ENCODE results near the gene DNAJB1.

DNAJB1 gene

DNA sequence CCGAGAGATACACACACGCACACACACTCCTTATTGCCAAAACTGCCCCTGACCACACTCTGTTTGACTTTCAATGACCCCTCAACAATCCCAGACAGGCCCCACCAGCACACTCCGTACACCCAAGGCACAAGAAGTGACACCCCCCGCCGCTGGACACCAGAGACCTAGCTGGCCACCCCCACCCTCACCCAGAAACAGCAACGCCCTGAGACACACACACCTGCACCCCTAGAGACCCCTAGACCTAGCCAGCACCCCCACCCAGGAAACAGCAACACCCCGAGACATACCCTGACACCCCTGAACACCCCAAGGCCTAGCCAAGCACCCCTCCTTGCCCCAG, 41.9 kb downstream of the DNAJB1 start:
- H3K9me3 ChIP-seq (ENCODE audit: control insufficient read depth, insufficient read depth, low read length) = no peaks in the 10 kb centered on the region
- H3F3A ChIP-seq (ENCODE audit: control insufficient read depth, insufficient read depth) = no peaks in the 10 kb centered on the region
- H3K27ac ChIP-seq (ENCODE audit: low read depth, low read length) = no peak overlapping the region
- no peak for TF ChIP-seq EZH2phosphoT487 (IDR thresholded peaks at IDR 0.05; ENCODE audit: borderline replicate concordance, low read length)
- TF ChIP-seq, protein P1, sequence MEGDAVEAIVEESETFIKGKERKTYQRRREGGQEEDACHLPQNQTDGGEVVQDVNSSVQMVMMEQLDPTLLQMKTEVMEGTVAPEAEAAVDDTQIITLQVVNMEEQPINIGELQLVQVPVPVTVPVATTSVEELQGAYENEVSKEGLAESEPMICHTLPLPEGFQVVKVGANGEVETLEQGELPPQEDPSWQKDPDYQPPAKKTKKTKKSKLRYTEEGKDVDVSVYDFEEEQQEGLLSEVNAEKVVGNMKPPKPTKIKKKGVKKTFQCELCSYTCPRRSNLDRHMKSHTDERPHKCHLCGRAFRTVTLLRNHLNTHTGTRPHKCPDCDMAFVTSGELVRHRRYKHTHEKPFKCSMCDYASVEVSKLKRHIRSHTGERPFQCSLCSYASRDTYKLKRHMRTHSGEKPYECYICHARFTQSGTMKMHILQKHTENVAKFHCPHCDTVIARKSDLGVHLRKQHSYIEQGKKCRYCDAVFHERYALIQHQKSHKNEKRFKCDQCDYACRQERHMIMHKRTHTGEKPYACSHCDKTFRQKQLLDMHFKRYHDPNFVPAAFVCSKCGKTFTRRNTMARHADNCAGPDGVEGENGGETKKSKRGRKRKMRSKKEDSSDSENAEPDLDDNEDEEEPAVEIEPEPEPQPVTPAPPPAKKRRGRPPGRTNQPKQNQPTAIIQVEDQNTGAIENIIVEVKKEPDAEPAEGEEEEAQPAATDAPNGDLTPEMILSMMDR (IDR thresholded peaks at IDR 0.05; ENCODE audit: low read depth, low read length, poor library complexity, severe bottlenecking) = no peak
- H3K79me2 ChIP-seq (ENCODE audit: control insufficient read depth, low read length) = no peaks in the 10 kb centered on the region
- no peaks in the 10 kb centered on the region for H3K9me2 ChIP-seq (replicated peaks; ENCODE audit: control insufficient read depth, low read length)
- H3K4me2 ChIP-seq (ENCODE audit: low read length) = no peak overlapping the region
- no peak overlapping the region for H3K4me3 ChIP-seq (ENCODE audit: low read length)
- H3K36me3 ChIP-seq (ENCODE audit: control insufficient read depth, low read length) = peaks cover 5% of the 10 kb centered on the region
- peaks cover 29% of the 10 kb centered on the region for H3K4me1 ChIP-seq (ENCODE audit: control insufficient read depth, low read length)
- peaks cover 8% of the 10 kb centered on the region; the same call in 1 of the 2 replicates for H3K27me3 ChIP-seq (ENCODE audit: control insufficient read depth, low read length)
- no peaks in the 10 kb centered on the region; the same call in 1 of the 2 replicates for H4K20me1 ChIP-seq (ENCODE audit: control insufficient read depth, insufficient read depth, low read depth, low read length)

DNA sequence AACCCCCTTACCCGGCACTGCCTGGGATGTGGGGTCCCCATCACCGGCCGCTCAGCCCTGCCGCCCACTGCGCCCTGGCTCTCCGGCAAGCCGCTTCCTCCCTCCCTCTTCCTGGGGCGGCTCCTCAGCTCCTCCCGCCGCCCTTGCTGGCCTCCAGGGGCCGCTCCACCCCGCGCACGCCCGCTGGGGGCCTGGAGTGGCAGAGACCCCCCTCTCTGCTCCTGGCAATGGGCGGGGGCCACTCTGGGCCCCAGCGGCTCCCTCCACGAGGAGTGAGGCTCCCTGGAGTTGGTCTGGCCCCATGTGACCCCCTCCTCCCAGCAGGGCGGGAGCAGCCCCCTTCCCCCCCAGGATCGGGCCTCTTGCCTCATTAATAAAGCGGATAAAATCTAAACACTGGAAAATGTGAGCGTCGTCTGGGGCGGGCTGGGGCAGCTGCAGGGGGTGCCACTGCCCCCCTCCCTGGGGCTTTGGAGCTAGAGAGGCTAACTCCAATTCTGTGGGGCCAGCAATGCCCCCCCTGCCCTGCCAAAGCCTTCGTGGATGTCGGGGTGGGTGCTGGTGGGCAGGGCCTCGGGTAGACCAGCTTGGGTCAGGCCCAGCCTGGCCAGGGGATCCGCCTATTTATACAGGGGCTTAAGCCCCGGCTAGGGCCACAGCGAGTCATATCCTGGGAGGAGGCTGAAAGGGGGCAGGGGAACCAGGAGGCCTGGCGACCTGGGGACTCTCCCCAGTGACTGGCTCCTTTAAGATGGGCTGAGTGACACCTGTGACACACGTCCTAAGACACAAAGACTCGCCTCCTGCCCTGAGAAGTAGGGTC, 42.7 kb downstream of the DNAJB1 start, which contains the start of gene PTGER1:
Gene PTGER1 (minus strand): TSS at position 104 of the 823 bp plus-strand sequence. CDS start 1,034 bp downstream, outside the sequence.
- Histone ChIP-seq H4K20me1 (ENCODE audit: control insufficient read depth, insufficient read depth, low read depth, low read length) (no peaks in the 10 kb centered on the region; the same call in 1 of the 2 replicates), H3K4me2 (ENCODE audit: low read length) (peak within 1 kb of the TSS; percentile 42), H3K27me3 (ENCODE audit: control insufficient read depth, low read length) (peaks cover 8% of the 10 kb centered on the region; the same call in 1 of the 2 replicates), H3K9me2 (replicated peaks; ENCODE audit: control insufficient read depth, low read length) (no peaks in the 10 kb centered on the region), H3F3A (ENCODE audit: control insufficient read depth, insufficient read depth) (no peaks in the 10 kb centered on the region), H3K4me3 (ENCODE audit: low read length) (peak within 1 kb of the TSS; percentile 22; the same call in 1 of the 2 replicates), H3K79me2 (ENCODE audit: control insufficient read depth, low read length) (no peaks in the 10 kb centered on the region), H3K9me3 (ENCODE audit: control insufficient read depth, insufficient read depth, low read length) (no peaks in the 10 kb centered on the region), H3K27ac (ENCODE audit: low read depth, low read length) (no peak within 1 kb of the TSS), H3K36me3 (ENCODE audit: control insufficient read depth, low read length) (peaks cover 8% of the 10 kb centered on the region), H3K4me1 (ENCODE audit: control insufficient read depth, low read length) (peaks cover 26% of the 10 kb centered on the region)
- no peak for TF ChIP-seq EZH2phosphoT487 (IDR thresholded peaks at IDR 0.05; ENCODE audit: borderline replicate concordance, low read length)
- TF ChIP-seq, protein P1 (IDR thresholded peaks at IDR 0.05; ENCODE audit: low read depth, low read length, poor library complexity, severe bottlenecking) = peak; percentile 52

- H3K4me3 ChIP-seq (ENCODE audit: low read length) = peak overlapping the region; percentile 22; the same call in 1 of the 2 replicates
- H3K27ac ChIP-seq (ENCODE audit: low read depth, low read length) = no peak overlapping the region
- H3K4me2 ChIP-seq (ENCODE audit: low read length) = peak overlapping the region; percentile 42
- H4K20me1 ChIP-seq (ENCODE audit: control insufficient read depth, insufficient read depth, low read depth, low read length) = no peaks in the 10 kb centered on the region; the same call in 1 of the 2 replicates
- TF ChIP-seq, protein P1 (IDR thresholded peaks at IDR 0.05; ENCODE audit: low read depth, low read length, poor library complexity, severe bottlenecking) = no peak
- TF ChIP-seq EZH2phosphoT487 (IDR thresholded peaks at IDR 0.05; ENCODE audit: borderline replicate concordance, low read length) = no peak
- H3K4me1 ChIP-seq (ENCODE audit: control insufficient read depth, low read length) = peaks cover 20% of the 10 kb centered on the region
- H3K9me2 ChIP-seq (replicated peaks; ENCODE audit: control insufficient read depth, low read length) = no peaks in the 10 kb centered on the region
- no peaks in the 10 kb centered on the region for H3F3A ChIP-seq (ENCODE audit: control insufficient read depth, insufficient read depth)
- H3K9me3 ChIP-seq (ENCODE audit: control insufficient read depth, insufficient read depth, low read length) = no peaks in the 10 kb centered on the region
- no peaks in the 10 kb centered on the region for H3K79me2 ChIP-seq (ENCODE audit: control insufficient read depth, low read length)
- peaks cover 8% of the 10 kb centered on the region; the same call in 1 of the 2 replicates for H3K27me3 ChIP-seq (ENCODE audit: control insufficient read depth, low read length)
- H3K36me3 ChIP-seq (ENCODE audit: control insufficient read depth, low read length) = peaks cover 14% of the 10 kb centered on the region
Observed at GRCh38 chr19:14474827-14475226, 43.4 kb downstream of the DNAJB1 start.

Data from DOHH2 (cell line).